Measurements from ENCODE around the gene CRHR1.

DNA sequence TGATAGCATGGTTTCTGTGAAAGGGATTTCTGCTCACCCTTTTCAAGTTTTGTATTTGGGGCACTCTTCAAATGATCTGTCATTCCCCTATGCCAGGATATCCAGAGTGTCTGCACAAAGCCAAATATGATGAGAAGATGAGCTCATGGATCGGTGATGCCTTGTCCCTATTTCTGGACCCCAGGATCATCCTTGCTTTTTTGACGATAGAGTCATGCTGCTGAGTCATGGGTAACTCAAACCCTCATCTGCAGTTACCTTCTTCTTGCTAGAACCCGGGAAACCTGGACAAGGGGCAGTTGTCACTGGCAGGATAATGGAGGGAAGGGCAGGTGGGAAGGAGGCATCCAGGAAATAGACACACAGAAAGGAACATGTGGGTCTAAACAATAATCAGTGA, 92.4 kb downstream of the CRHR1 start:
- TF ChIP-seq POLR2A (IDR thresholded peaks at IDR 0.05) (no peak), CTCF (IDR thresholded peaks at IDR 0.05) (no peak)
